Panc1 (cell line): ENCODE data around the gene TRIM44.

ENCODE experiments used
- POLR2AphosphoS5 ChIP-seq: IDR thresholded peaks from 2 replicates; pipeline ENCODE4 v1.6.1; 2012; ENCODE audit warnings: mild to moderate bottlenecking, low read depth, low read length, moderate library complexity
- SIN3A ChIP-seq: IDR thresholded peaks from 2 replicates; pipeline ENCODE4 v1.6.1; 2012; ENCODE audit warnings: low read depth, mild to moderate bottlenecking, low read length, moderate library complexity, borderline replicate concordance; ENCODE audit not compliant: insufficient read depth
- TF ChIP-seq, protein P1 (sequence below): fragments of 450-650 bp; IDR thresholded peaks from 2 replicates; pipeline ENCODE4 v1.5.1; 2017; ENCODE audit warnings: mild to moderate bottlenecking

DNA sequence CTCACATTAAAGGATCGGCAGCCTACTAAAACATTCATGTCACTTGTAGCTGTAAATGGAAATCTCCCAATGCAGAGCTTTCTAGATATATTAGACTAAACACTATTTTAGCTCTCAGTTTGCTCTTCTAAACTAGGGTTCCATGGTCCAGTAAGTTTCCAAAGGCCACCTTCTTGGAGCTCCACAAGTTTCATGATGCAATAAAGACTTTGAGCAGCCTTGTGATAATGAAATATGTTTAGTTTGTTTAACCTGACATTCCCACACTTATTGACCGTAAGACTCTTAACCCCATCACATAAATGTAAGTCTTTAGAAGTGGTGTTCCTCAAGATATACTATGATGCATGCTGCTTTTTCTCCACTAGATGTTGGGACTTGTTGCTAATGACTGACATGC lies 87.7 kb downstream of the TRIM44 start:
- TF ChIP-seq, protein P1, sequence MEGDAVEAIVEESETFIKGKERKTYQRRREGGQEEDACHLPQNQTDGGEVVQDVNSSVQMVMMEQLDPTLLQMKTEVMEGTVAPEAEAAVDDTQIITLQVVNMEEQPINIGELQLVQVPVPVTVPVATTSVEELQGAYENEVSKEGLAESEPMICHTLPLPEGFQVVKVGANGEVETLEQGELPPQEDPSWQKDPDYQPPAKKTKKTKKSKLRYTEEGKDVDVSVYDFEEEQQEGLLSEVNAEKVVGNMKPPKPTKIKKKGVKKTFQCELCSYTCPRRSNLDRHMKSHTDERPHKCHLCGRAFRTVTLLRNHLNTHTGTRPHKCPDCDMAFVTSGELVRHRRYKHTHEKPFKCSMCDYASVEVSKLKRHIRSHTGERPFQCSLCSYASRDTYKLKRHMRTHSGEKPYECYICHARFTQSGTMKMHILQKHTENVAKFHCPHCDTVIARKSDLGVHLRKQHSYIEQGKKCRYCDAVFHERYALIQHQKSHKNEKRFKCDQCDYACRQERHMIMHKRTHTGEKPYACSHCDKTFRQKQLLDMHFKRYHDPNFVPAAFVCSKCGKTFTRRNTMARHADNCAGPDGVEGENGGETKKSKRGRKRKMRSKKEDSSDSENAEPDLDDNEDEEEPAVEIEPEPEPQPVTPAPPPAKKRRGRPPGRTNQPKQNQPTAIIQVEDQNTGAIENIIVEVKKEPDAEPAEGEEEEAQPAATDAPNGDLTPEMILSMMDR = no peak
- TF ChIP-seq POLR2AphosphoS5 = no peak
- no peak for TF ChIP-seq SIN3A
